ENCODE measurements around the gene PIK3C3. TPM values are rescaled to one million over a fixed set of nuclear protein-coding genes. Genes with fewer than 3 reads are reported as not detected.

PIK3C3 gene
- polyA plus RNA-seq, 1 of the 3 experiments (the other 2 are of a cell fraction): 26.9 TPM

- Histone ChIP-seq H3K27me3 (ENCODE audit: insufficient read depth) (no peaks in the 10 kb centered on the region), H3K4me3 (ENCODE audit: low read depth in 2 of 2, low read length in 1 of 2) (no peak overlapping the region), H3K36me3 (replicated peaks in 1 of 2; ENCODE audit: control insufficient read depth in 1 of 2, insufficient read depth in 2 of 2, low read length in 1 of 2) (no peaks in the 10 kb centered on the region), H3K79me2 (ENCODE audit: insufficient read depth) (no peaks in the 10 kb centered on the region), H3F3A (replicated peaks; ENCODE audit: insufficient read depth) (no peaks in the 10 kb centered on the region), H3K4me1 (ENCODE audit: control insufficient read depth in 1 of 2, insufficient read depth in 2 of 2, low read depth in 1 of 2, low read length in 1 of 2) (peaks cover 0 to 4% of the 10 kb centered on the region in 2 experiments; a peak in 1 of 4 replicates), H4K20me1 (ENCODE audit: insufficient read depth) (no peaks in the 10 kb centered on the region), H3K27ac (ENCODE audit: low read depth in 2 of 2, low read length in 1 of 2) (no peak overlapping the region), H3K4me2 (no peak overlapping the region), H3K9me2 (no peaks in the 10 kb centered on the region), H3K9me3 (no peaks in the 10 kb centered on the region), H3K9ac (no peak overlapping the region), H2AFZ (ENCODE audit: low read depth) (no peak overlapping the region)
- no peak for DNase-seq
- CTCF ChIA-PET: interaction anchor here (1.1 to 3.8 kb wide), 4 partner anchors 54 to 1456 kb away, joined by 3 to 12 read pairs (median 4); no protein-coding TSS in a partner anchor
- POLR2A ChIA-PET: no interaction called here
- no peak for TF ChIP-seq PBX3 (IDR thresholded peaks at IDR 0.05)
- no peak for TF ChIP-seq ELF1 (IDR thresholded peaks at IDR 0.05)
- TF ChIP-seq MEF2A (IDR thresholded peaks at IDR 0.05; ENCODE audit: borderline replicate concordance, low read depth): no peak
- no peak for TF ChIP-seq TEAD4 (IDR thresholded peaks at IDR 0.05; ENCODE audit: borderline replicate concordance, insufficient read depth)
- no peak for TF ChIP-seq GABPA (IDR thresholded peaks at IDR 0.05; ENCODE audit: low read depth)
- TF ChIP-seq GATA2 (CRISPR knock-in tag; IDR thresholded peaks at IDR 0.05): no peak
- TF ChIP-seq, protein P1, sequence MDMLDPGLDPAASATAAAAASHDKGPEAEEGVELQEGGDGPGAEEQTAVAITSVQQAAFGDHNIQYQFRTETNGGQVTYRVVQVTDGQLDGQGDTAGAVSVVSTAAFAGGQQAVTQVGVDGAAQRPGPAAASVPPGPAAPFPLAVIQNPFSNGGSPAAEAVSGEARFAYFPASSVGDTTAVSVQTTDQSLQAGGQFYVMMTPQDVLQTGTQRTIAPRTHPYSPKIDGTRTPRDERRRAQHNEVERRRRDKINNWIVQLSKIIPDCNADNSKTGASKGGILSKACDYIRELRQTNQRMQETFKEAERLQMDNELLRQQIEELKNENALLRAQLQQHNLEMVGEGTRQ (IDR thresholded peaks at IDR 0.05; ENCODE audit: borderline replicate concordance, low read depth, low read length): no peak
- TF ChIP-seq YY1 (IDR thresholded peaks at IDR 0.05; ENCODE audit: low read depth): no peak
- TF ChIP-seq RAD21 (IDR thresholded peaks at IDR 0.05; ENCODE audit: low read length): no peak
- 83% methylated on average over 4 of the region's 4 CpGs for WGBS (ENCODE audit: low lambda C conversion rate)
Measured at GRCh38 chr18:42107287-42107686, 152.3 kb downstream of the PIK3C3 start.

DNA sequence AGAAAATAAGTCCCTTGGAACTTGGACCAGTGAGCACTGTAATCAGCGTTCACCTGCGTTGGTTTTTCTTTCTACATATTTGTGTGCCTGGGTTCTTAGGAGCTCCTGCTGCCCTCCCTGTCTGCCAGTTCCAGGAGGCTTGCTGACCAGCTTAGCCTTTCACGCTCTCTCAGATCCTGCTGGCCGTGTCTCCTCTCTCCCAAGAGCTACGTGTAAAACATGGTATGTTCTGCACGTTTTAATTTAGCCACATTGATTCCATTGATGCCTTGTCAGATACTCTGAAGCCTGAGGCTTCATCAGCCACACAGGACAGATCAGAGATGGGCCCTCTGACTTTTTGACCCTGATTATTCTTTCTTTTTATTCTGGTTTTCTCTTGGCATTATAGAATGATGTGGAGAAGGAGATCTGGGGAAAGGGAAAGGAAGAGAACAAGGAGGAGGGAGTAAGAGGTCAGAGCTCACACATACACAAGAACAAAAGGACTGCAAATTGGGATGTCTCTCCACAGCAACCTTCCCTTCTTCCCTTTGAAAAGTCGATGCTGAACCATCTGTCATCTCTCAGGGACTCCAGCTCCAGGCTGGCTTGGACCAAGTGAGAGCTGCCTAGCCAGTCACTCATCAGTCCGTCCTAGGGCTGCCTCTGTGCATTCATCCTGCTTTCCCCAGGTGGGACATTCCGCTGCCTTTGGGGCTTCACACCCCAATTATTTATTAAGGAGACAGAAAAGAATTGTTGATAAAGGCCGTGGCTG is 152.8 kb downstream of the PIK3C3 start:
- Histone ChIP-seq H3F3A (replicated peaks; ENCODE audit: insufficient read depth) (no peaks in the 10 kb centered on the region), H3K27me3 (ENCODE audit: insufficient read depth) (no peaks in the 10 kb centered on the region), H4K20me1 (ENCODE audit: insufficient read depth) (no peaks in the 10 kb centered on the region), H3K9ac (no peak overlapping the region), H3K4me3 (ENCODE audit: low read depth in 2 of 2, low read length in 1 of 2) (no peak overlapping the region), H3K9me3 (no peaks in the 10 kb centered on the region), H3K36me3 (replicated peaks in 1 of 2; ENCODE audit: control insufficient read depth in 1 of 2, insufficient read depth in 2 of 2, low read length in 1 of 2) (no peaks in the 10 kb centered on the region), H2AFZ (ENCODE audit: low read depth) (no peak overlapping the region), H3K27ac (ENCODE audit: low read depth in 2 of 2, low read length in 1 of 2) (no peak overlapping the region; a peak in 1 of 4 replicates), H3K79me2 (ENCODE audit: insufficient read depth) (no peaks in the 10 kb centered on the region), H3K4me2 (no peak overlapping the region), H3K4me1 (ENCODE audit: control insufficient read depth in 1 of 2, insufficient read depth in 2 of 2, low read depth in 1 of 2, low read length in 1 of 2) (peaks cover 0 to 4% of the 10 kb centered on the region in 2 experiments; a peak in 1 of 4 replicates), H3K9me2 (no peaks in the 10 kb centered on the region)
- no peak for DNase-seq
- 66% methylated on average over 10 of the region's 10 CpGs for WGBS (ENCODE audit: low lambda C conversion rate)
- CTCF ChIA-PET: interaction anchor here (0.7 to 3.8 kb wide), 4 partner anchors 9 to 1456 kb away, joined by 3 to 12 read pairs (median 4); no protein-coding TSS in a partner anchor
- POLR2A ChIA-PET: no interaction called here
- no peak for TF ChIP-seq JUND (IDR thresholded peaks at IDR 0.05)
- TF ChIP-seq ELF1 (IDR thresholded peaks at IDR 0.05): no peak
- TF ChIP-seq YY1 (IDR thresholded peaks at IDR 0.05; ENCODE audit: low read depth): no peak
- TF ChIP-seq, protein P2, sequence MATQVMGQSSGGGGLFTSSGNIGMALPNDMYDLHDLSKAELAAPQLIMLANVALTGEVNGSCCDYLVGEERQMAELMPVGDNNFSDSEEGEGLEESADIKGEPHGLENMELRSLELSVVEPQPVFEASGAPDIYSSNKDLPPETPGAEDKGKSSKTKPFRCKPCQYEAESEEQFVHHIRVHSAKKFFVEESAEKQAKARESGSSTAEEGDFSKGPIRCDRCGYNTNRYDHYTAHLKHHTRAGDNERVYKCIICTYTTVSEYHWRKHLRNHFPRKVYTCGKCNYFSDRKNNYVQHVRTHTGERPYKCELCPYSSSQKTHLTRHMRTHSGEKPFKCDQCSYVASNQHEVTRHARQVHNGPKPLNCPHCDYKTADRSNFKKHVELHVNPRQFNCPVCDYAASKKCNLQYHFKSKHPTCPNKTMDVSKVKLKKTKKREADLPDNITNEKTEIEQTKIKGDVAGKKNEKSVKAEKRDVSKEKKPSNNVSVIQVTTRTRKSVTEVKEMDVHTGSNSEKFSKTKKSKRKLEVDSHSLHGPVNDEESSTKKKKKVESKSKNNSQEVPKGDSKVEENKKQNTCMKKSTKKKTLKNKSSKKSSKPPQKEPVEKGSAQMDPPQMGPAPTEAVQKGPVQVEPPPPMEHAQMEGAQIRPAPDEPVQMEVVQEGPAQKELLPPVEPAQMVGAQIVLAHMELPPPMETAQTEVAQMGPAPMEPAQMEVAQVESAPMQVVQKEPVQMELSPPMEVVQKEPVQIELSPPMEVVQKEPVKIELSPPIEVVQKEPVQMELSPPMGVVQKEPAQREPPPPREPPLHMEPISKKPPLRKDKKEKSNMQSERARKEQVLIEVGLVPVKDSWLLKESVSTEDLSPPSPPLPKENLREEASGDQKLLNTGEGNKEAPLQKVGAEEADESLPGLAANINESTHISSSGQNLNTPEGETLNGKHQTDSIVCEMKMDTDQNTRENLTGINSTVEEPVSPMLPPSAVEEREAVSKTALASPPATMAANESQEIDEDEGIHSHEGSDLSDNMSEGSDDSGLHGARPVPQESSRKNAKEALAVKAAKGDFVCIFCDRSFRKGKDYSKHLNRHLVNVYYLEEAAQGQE (IDR thresholded peaks at IDR 0.05; ENCODE audit: low read depth, low read length): no peak
- no peak for TF ChIP-seq ZBTB33 (IDR thresholded peaks at IDR 0.05; ENCODE audit: borderline replicate concordance, low read depth)
- TF ChIP-seq, protein P3, sequence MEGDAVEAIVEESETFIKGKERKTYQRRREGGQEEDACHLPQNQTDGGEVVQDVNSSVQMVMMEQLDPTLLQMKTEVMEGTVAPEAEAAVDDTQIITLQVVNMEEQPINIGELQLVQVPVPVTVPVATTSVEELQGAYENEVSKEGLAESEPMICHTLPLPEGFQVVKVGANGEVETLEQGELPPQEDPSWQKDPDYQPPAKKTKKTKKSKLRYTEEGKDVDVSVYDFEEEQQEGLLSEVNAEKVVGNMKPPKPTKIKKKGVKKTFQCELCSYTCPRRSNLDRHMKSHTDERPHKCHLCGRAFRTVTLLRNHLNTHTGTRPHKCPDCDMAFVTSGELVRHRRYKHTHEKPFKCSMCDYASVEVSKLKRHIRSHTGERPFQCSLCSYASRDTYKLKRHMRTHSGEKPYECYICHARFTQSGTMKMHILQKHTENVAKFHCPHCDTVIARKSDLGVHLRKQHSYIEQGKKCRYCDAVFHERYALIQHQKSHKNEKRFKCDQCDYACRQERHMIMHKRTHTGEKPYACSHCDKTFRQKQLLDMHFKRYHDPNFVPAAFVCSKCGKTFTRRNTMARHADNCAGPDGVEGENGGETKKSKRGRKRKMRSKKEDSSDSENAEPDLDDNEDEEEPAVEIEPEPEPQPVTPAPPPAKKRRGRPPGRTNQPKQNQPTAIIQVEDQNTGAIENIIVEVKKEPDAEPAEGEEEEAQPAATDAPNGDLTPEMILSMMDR (IDR thresholded peaks at IDR 0.05): no peak
- no peak for TF ChIP-seq SIN3A (IDR thresholded peaks at IDR 0.05; ENCODE audit: borderline replicate concordance, low read depth, low read length)
- no peak for TF ChIP-seq RCOR1 (IDR thresholded peaks at IDR 0.05; ENCODE audit: low read length)
- TF ChIP-seq PBX3 (IDR thresholded peaks at IDR 0.05): no peak

All from SK-N-SH (cell line).